ENCODE measurements around the gene RNF138. TPM values are rescaled to one million over a fixed set of nuclear protein-coding genes. Genes with fewer than 3 reads are reported as not detected.

RNF138 gene
- total and polyA plus RNA-seq, 2 of the 8 experiments (the other 6 are each of a cell fraction or from before 2014, with no cell fraction given): 29.2 to 109 TPM

GRCh38 chr18:32093102-32093511, 1.4 kb downstream of the RNF138 start:
- Histone ChIP-seq H2AFZ (ENCODE audit: low read length) (no peak overlapping the region), H2BK20ac (ENCODE audit: low read length) (no peak overlapping the region)
- CTCF ChIA-PET (ENCODE audit: partially characterized antibody): no interaction called here

More at GRCh38 chr18:32093102-32093511, 1.4 kb downstream of the RNF138 start:
- peak overlapping the region; percentile 70 to 92 (median 85) for H3K4me3 ChIP-seq (ENCODE audit: extremely low read depth in 1 of 4, insufficient read depth in 2 of 4, low read depth in 3 of 4, low read length in 4 of 4)
- H4K5ac ChIP-seq (ENCODE audit: insufficient read length, low read depth, low read length): no peak overlapping the region
- H3K79me1 ChIP-seq (ENCODE audit: low read depth, low read length): peaks cover 8% of the 10 kb centered on the region
- H3K4me2 ChIP-seq (ENCODE audit: insufficient read depth in 1 of 2, low read depth in 2 of 2, low read length in 2 of 2): peak overlapping the region; percentile 80 to 85
- DNase-seq (ENCODE audit: low read depth in 1 of 2, low spot score in 2 of 2) (peak in 1 of 2 experiments; percentile 68), FAIRE-seq (no peak)
- no peak overlapping the region for H4K91ac ChIP-seq (replicated peaks; ENCODE audit: insufficient read length, low read length)
- H3K23me2 ChIP-seq (ENCODE audit: low read depth, low read length): peaks cover 5% of the 10 kb centered on the region; the same call in 1 of the 2 replicates
- peaks cover 0 to 3% (median 3%) of the 10 kb centered on the region in 4 experiments; a peak in 3 of 7 replicates for H3K4me1 ChIP-seq (replicated peaks in 1 of 4; ENCODE audit: control insufficient read depth in 3 of 4, insufficient read depth in 4 of 4, low read length in 3 of 4)
- H2BK5ac ChIP-seq (ENCODE audit: low read depth, low read length): peak overlapping the region; percentile 97; the same call in 1 of the 2 replicates
- no peak overlapping the region for H2AK5ac ChIP-seq (ENCODE audit: low read depth, low read length)
- H3K56ac ChIP-seq (replicated peaks; ENCODE audit: insufficient read length, low read depth, low read length): no peak overlapping the region
- peaks cover 6 to 11% of the 10 kb centered on the region in 2 experiments for H4K20me1 ChIP-seq (replicated peaks in 1 of 2; ENCODE audit: control insufficient read depth in 1 of 2, insufficient read depth in 2 of 2, low read length in 2 of 2)
- H3K14ac ChIP-seq (ENCODE audit: insufficient read length): no peak overlapping the region
- no peak overlapping the region for H3K4ac ChIP-seq (replicated peaks; ENCODE audit: insufficient read length, low read depth, low read length)
- no peaks in the 10 kb centered on the region for H3K27me3 ChIP-seq (replicated peaks in 1 of 4; ENCODE audit: control insufficient read depth in 3 of 4, extremely low read depth in 1 of 4, insufficient read depth in 3 of 4, low read length in 3 of 4)
- 1% methylated on average over 30 of the region's 32 CpGs; no CpG with 5 or more reads in 1 of the 2 experiments for WGBS, 2 experiments (ENCODE audit: extremely low coverage in 1 of 2, insufficient coverage in 1 of 2, insufficient read length in 1 of 2, insufficient replicate concordance in 2 of 2, low coverage in 1 of 2, low lambda C conversion rate in 2 of 2, missing lambda C conversion rate in 1 of 2)
- H2BK15ac ChIP-seq (ENCODE audit: low read length): no peak overlapping the region
- peaks cover 0 to 10% (median 0%) of the 10 kb centered on the region in 4 experiments; a peak in 1 of 8 replicates for H3K36me3 ChIP-seq (ENCODE audit: control insufficient read depth in 2 of 4, insufficient read depth in 4 of 4, low read length in 3 of 4)
- H2BK12ac ChIP-seq (ENCODE audit: low read depth, low read length): no peak overlapping the region
- H3K9ac ChIP-seq (replicated peaks in 1 of 4; ENCODE audit: extremely low read depth in 1 of 4, low read depth in 3 of 4, low read length in 3 of 4): peak overlapping the region; percentile 67 to 91 (median 86)
- peak overlapping the region; percentile 43; the same call in 1 of the 2 replicates for H4K8ac ChIP-seq (ENCODE audit: extremely low read depth, insufficient read depth, low read length)
- peaks cover 23 to 51% of the 10 kb centered on the region in 2 experiments for H3K79me2 ChIP-seq (ENCODE audit: control insufficient read depth in 1 of 2, insufficient read depth in 2 of 2, low read length in 2 of 2)
- no peak overlapping the region for H3K18ac ChIP-seq (ENCODE audit: extremely low read depth, low read length)
- H3K27ac ChIP-seq (ENCODE audit: low read depth, low read length): peak overlapping the region; percentile 74; the same call in 1 of the 2 replicates
- POLR2A ChIA-PET (ENCODE audit: partially characterized antibody): no interaction called here
- no peaks in the 10 kb centered on the region for H3K9me3 ChIP-seq (ENCODE audit: insufficient read depth in 2 of 2, low read depth in 1 of 2, low read length in 1 of 2)
- H3K23ac ChIP-seq (ENCODE audit: insufficient read length): no peak overlapping the region
- TF ChIP-seq TAF7 (optimal IDR thresholded peaks at IDR 0.05; ENCODE audit: borderline replicate concordance, low read depth, low read length) (no peak), HDAC2 (IDR thresholded peaks at IDR 0.05; ENCODE audit: borderline replicate concordance in 1 of 2, low read depth in 2 of 2, low read length in 2 of 2) (peak in 1 of 2 experiments; percentile 45; a peak in 1 of 4 replicates), SIN3A (conservative IDR thresholded peaks at IDR 0.05 in 1 of 2, IDR thresholded peaks at IDR 0.05 in 1 of 2; ENCODE audit: low read depth in 1 of 2, low read length in 2 of 2) (peak in 1 of 2 experiments; percentile 65; a peak in 2 of 4 replicates), RNF2 (IDR thresholded peaks at IDR 0.05; ENCODE audit: borderline replicate concordance, low read depth, low read length, missing control alignments, poor library complexity, severe bottlenecking) (no peak)
- H2BK120ac ChIP-seq (replicated peaks; ENCODE audit: low read depth, low read length): no peak overlapping the region
